GM12873 (cell line): Measurements from ENCODE around the gene CCDC85B.

Source experiments
- TF ChIP-seq, protein P1 (sequence below): IDR thresholded peaks from 2 replicates; pipeline ENCODE4 v1.5.1; 2012; ENCODE audit warnings: low read depth, mild to moderate bottlenecking, moderate library complexity, low read length, control low read depth; ENCODE audit not compliant: insufficient read depth; ENCODE audit errors: missing control alignments

The CCDC85B gene

DNA sequence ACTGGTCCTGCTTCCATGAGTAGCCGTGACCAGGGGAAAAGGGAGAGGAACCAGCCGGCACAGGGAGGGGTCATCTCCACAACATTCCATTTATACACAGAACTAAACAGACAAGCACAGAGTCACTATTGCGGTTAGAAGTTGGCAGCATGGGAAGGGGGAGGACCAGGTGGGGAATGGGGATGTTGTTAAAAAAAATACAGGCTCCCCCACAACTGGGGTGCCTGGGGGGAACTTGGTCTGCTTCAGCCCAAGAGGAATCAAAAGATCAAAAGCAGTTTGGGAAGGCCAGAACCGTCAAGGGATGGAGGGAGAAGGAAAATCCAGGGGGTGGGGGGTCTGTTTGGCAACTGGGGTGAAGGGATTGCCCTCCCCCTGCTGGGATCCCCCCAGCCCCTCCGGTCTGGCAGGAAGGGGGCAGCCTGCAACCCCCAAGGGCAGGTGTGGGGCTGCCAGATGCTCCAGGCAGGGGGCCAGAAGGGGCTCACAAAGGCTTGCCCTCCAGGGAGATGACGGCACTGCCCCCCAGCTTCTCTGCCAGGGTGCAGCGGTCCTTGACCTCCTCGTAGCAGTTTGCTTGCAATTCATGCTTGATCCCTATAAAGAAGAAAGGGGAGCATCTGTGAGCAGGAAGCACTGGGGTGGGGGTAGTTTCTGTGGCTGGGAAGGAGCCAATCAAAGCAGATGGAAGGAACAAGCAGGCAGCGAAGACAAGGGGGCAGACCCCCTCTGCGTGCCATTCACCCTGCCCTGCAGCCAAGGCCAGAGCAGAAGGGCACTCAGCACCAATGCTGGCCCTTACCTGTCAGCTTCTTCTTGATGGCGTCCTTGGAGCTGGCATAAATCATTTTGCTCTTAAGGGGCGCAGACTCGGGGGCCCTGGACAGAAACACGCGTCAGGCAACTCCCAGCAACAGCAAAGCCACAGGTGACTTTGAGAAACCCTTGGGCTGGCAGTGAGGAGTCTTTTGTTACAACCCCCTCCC lies 35.3 kb upstream of the CCDC85B start:
- TF ChIP-seq, protein P1, sequence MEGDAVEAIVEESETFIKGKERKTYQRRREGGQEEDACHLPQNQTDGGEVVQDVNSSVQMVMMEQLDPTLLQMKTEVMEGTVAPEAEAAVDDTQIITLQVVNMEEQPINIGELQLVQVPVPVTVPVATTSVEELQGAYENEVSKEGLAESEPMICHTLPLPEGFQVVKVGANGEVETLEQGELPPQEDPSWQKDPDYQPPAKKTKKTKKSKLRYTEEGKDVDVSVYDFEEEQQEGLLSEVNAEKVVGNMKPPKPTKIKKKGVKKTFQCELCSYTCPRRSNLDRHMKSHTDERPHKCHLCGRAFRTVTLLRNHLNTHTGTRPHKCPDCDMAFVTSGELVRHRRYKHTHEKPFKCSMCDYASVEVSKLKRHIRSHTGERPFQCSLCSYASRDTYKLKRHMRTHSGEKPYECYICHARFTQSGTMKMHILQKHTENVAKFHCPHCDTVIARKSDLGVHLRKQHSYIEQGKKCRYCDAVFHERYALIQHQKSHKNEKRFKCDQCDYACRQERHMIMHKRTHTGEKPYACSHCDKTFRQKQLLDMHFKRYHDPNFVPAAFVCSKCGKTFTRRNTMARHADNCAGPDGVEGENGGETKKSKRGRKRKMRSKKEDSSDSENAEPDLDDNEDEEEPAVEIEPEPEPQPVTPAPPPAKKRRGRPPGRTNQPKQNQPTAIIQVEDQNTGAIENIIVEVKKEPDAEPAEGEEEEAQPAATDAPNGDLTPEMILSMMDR, result no peak

DNA sequence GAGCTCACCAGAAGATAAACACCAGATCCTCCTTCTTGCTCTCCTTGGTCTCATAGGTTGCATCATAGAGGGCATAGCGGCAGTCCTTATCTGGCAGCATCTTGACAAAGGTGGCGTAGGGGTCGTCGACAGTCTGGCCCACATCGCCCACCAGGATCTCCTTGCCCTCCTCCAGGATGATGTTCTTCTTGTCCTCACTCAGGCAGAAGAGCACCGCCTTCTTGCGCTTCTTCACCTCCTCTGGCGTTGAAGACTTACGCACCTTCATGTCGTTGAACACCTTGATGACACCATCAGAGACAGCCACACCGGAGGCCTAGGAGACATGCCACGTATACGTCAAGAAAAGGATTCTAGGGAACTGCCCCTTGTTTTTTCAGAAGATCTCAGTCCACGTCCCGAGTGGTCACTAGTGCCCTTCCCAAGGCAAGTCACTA lies 34.5 kb upstream of the CCDC85B start:
- TF ChIP-seq, protein P1, result no peak

DNA sequence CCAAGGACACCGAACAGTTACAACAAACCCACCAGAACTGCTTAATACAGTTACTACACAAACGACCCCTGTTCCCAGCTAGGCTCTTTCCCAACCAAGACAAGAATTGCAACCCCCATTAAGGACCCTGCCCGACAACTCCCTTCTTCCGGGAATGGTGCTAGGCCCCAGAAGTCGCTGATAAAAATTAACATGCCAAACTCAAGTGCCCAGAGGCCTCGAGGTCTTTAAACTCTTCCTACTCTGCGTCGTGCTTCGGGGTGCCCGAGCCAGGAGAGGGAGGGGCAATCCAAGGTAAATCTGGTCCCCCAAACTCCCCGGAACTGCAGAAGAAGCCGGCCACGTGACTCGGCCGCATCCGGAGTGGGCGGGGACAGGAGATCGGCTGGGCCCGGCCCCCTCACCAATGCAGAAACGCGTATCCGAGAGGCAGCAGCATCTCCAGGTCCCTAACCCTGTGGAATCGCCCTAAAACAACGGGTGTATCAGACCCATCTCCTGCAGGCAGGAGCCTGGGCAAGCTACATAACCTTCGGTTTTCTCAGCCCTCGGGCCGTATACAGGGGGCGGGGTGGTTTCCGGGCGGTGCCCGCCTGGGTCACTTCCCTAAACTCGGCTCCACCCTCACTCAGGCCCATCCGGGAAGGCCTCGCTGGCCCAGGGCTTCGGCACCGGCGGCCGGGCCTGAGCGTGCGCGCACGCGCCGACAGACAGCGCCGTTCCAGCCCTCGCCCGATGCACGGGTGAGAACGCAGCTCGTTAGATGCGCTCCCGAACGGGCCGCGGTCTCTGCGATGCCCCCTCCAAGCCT lies 33.6 kb upstream of the CCDC85B start:
- TF ChIP-seq, protein P1, result no peak

DNA sequence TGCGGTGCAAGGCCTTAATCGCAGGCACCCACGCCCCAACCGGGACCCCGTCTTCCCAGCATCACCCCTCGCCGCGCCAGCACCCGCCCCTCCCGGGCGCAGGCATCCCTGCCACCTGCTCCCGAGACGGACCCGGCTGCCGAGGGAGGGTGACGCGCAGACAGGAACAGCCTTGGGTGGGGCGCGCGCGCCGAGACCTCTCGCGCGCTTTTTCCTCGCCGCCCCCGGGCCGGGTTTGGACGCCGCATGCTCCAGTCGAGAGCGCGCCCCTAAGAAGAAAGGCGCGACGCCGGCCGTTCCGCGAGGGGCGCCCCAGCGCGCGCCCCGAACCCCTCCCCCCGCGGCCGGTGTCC lies 33.0 kb upstream of the CCDC85B start:
- TF ChIP-seq, protein P1, result no peak

DNA sequence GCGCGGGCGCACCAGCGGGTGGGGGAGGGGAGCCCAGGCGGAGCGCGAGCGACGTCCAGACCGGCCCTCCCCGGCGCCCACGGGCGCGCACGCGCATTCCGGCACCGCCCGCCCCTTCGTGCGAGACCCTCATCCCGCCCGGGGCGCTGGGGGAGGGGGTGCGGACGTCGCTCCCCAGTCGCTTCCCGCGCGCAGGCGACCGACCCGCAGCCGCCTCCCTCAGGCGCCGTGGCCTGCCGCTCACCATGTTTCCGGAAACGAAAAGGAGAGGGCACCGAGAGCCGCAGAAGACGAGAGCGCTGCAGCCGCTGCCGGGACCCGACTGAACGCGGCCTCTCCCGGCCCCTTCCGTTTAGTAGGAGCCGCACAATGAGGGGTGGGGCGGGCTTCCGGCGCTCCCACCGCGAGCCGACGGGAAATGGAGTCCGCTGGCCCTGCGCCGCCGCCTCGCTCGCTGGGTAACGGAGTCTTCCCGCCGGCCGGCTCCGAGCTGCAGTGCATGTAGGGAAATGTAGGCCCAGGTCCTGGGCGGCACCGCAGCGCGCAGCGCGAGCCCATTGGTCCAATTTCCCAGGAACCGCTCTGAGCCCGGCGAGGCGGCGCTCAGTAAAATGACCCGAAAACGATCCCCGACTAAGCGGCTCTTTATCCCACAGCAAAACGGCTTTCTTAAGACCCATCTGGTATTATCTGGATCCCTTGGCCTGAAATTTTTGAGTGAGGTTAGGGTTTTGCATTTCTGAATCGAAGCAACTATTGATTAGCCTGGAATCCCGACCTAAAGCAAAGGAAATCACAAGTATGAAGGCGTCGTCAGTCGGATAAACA lies 32.4 kb upstream of the CCDC85B start, which contains the start of gene CFL1:
Gene CFL1 (minus strand): TSS at position 328 of the 828 bp plus-strand sequence. CDS start 81 bp downstream, at position 247.
- TF ChIP-seq, protein P1, result no peak

DNA sequence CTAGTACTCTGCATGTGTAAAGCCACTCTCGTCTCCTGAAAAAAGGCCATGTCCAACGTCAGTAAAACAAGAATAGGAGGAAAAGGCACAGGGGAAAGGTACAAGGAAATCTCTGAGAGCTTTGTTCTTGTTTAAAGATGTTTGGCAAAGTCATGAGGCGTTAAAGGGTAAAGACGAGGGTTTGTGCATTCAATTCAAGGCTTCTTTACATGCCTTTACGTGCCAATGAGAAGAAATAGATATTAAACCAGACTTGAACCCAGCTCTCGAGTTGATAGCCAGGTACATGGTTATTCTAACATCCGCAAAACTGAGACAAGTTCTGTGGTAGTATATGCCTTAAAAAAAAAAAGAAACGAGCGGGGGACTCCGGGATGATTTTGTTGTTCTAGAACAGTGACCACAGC lies 31.8 kb upstream of the CCDC85B start:
- TF ChIP-seq, protein P1, result no peak
